ENCODE measurements around the gene TTC3.
A peak's percentile ranks its signal among the peaks of the same experiment; 100 is the strongest.

DNA sequence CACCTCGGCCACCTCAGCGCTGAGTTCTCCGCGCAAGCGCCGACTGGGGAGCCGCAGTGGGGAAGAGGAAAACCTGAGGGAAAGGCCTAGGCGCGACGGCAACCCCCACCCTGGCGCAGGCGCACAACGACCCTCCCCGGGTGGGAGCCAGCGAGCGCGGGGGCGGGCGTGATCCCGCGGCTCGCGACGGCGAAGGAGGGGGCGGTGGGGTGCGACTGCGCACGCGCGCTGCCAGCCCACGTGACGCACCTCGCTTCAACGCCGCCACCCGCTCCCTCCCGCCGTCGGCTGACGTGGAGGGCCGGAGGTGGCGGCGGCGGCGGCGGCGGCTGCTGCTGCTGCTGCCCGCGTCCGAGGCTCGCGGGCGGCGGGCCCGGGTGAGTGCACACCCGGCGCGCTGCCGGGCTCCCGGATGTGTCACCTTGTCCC, at the start of gene TTC3, which contains the start of gene PIGP:
- 0 out of 2 replicates have a peak, but pooled peaks have one; percentile 5 for TF ChIP-seq STAG1 (CRISPR knock-in tag; IDR thresholded peaks at IDR 0.05)
- TF ChIP-seq SIX1 (CRISPR knock-in tag; IDR thresholded peaks at IDR 0.05; ENCODE audit: borderline replicate concordance), result no peak
- TF ChIP-seq, protein P1, sequence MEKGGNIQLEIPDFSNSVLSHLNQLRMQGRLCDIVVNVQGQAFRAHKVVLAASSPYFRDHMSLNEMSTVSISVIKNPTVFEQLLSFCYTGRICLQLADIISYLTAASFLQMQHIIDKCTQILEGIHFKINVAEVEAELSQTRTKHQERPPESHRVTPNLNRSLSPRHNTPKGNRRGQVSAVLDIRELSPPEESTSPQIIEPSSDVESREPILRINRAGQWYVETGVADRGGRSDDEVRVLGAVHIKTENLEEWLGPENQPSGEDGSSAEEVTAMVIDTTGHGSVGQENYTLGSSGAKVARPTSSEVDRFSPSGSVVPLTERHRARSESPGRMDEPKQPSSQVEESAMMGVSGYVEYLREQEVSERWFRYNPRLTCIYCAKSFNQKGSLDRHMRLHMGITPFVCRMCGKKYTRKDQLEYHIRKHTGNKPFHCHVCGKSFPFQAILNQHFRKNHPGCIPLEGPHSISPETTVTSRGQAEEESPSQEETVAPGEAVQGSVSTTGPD (CRISPR knock-in tag; IDR thresholded peaks at IDR 0.05), result no peak
- TF ChIP-seq KLF9 (CRISPR knock-in tag; IDR thresholded peaks at IDR 0.05; ENCODE audit: low read depth), result no peak
- no peak for TF ChIP-seq SMARCC2 (IDR thresholded peaks at IDR 0.05)
- peak; percentile 44; the same call in 1 of the 2 replicates for TF ChIP-seq SAP130 (CRISPR knock-in tag; IDR thresholded peaks at IDR 0.05; ENCODE audit: low read depth)
- no peak for TF ChIP-seq ZNF780A (CRISPR knock-in tag; IDR thresholded peaks at IDR 0.05)
- TF ChIP-seq JUND (CRISPR knock-in tag; IDR thresholded peaks at IDR 0.05), result no peak
- TF ChIP-seq, protein P2, sequence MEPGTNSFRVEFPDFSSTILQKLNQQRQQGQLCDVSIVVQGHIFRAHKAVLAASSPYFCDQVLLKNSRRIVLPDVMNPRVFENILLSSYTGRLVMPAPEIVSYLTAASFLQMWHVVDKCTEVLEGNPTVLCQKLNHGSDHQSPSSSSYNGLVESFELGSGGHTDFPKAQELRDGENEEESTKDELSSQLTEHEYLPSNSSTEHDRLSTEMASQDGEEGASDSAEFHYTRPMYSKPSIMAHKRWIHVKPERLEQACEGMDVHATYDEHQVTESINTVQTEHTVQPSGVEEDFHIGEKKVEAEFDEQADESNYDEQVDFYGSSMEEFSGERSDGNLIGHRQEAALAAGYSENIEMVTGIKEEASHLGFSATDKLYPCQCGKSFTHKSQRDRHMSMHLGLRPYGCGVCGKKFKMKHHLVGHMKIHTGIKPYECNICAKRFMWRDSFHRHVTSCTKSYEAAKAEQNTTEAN (CRISPR knock-in tag; conservative IDR thresholded peaks at IDR 0.05), result peak; percentile 15; the same call in 1 of the 2 replicates
- TF ChIP-seq, protein P3, sequence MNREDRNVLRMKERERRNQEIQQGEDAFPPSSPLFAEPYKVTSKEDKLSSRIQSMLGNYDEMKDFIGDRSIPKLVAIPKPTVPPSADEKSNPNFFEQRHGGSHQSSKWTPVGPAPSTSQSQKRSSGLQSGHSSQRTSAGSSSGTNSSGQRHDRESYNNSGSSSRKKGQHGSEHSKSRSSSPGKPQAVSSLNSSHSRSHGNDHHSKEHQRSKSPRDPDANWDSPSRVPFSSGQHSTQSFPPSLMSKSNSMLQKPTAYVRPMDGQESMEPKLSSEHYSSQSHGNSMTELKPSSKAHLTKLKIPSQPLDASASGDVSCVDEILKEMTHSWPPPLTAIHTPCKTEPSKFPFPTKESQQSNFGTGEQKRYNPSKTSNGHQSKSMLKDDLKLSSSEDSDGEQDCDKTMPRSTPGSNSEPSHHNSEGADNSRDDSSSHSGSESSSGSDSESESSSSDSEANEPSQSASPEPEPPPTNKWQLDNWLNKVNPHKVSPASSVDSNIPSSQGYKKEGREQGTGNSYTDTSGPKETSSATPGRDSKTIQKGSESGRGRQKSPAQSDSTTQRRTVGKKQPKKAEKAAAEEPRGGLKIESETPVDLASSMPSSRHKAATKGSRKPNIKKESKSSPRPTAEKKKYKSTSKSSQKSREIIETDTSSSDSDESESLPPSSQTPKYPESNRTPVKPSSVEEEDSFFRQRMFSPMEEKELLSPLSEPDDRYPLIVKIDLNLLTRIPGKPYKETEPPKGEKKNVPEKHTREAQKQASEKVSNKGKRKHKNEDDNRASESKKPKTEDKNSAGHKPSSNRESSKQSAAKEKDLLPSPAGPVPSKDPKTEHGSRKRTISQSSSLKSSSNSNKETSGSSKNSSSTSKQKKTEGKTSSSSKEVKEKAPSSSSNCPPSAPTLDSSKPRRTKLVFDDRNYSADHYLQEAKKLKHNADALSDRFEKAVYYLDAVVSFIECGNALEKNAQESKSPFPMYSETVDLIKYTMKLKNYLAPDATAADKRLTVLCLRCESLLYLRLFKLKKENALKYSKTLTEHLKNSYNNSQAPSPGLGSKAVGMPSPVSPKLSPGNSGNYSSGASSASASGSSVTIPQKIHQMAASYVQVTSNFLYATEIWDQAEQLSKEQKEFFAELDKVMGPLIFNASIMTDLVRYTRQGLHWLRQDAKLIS (CRISPR knock-in tag; IDR thresholded peaks at IDR 0.05), result no peak
- TF ChIP-seq, protein P4, sequence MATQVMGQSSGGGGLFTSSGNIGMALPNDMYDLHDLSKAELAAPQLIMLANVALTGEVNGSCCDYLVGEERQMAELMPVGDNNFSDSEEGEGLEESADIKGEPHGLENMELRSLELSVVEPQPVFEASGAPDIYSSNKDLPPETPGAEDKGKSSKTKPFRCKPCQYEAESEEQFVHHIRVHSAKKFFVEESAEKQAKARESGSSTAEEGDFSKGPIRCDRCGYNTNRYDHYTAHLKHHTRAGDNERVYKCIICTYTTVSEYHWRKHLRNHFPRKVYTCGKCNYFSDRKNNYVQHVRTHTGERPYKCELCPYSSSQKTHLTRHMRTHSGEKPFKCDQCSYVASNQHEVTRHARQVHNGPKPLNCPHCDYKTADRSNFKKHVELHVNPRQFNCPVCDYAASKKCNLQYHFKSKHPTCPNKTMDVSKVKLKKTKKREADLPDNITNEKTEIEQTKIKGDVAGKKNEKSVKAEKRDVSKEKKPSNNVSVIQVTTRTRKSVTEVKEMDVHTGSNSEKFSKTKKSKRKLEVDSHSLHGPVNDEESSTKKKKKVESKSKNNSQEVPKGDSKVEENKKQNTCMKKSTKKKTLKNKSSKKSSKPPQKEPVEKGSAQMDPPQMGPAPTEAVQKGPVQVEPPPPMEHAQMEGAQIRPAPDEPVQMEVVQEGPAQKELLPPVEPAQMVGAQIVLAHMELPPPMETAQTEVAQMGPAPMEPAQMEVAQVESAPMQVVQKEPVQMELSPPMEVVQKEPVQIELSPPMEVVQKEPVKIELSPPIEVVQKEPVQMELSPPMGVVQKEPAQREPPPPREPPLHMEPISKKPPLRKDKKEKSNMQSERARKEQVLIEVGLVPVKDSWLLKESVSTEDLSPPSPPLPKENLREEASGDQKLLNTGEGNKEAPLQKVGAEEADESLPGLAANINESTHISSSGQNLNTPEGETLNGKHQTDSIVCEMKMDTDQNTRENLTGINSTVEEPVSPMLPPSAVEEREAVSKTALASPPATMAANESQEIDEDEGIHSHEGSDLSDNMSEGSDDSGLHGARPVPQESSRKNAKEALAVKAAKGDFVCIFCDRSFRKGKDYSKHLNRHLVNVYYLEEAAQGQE (IDR thresholded peaks at IDR 0.05; ENCODE audit: borderline replicate concordance in 1 of 2, low read depth in 1 of 2, low read length in 2 of 2), result no peak; a peak in 1 of 4 replicates

Data from HepG2 (cell line).